Caco-2 (cell line): ENCODE measurements around the gene ARHGAP5. TPM values are rescaled to one million over a fixed set of nuclear protein-coding genes. Genes with fewer than 3 reads are reported as not detected.

Experiments used
- BruUV-seq: library from RNA; stranded (reverse); fragments of 400-500 nt; replicated peaks from 2 replicates; lab custom pipeline; 2021; lab: Mats Ljungman, UMichigan
- CTCF ChIA-PET: fragments of 300-600 bp; sonication (Branson Sonifier 250); formaldehyde crosslinking; loops from one replicate; lab custom pipeline; 2022; ENCODE audit warnings: antibody characterized with exemption; lab: Charles Lee
- POLR2A ChIA-PET: fragments of 300-600 bp; sonication (Branson Sonifier 250); formaldehyde crosslinking; loops from one replicate; lab custom pipeline; 2022; ENCODE audit warnings: antibody characterized with exemption; lab: Charles Lee
- DNase-seq, 2 experiments: peaks; one replicate each; pipeline versions ENCODE4 v3.0.0 to v3.0.0-alpha.2; 2020 to 2022
- H3K27me3 ChIP-seq: replicated peaks from 2 replicates; pipeline ENCODE4 v1.6.0; 2011; ENCODE audit warnings: low read length; ENCODE audit not compliant: control insufficient read depth, insufficient read depth
- H3K36me3 ChIP-seq: 2 replicates; pipeline ENCODE4 v1.5.1; 2011; ENCODE audit warnings: low read length; ENCODE audit not compliant: control insufficient read depth, insufficient read depth
- H3K4me1 ChIP-seq: fragments of 250-450 bp; sonication (Bioruptor Pico); 2 replicates; pipeline ENCODE4 v1.5.1; 2020; ENCODE audit warnings: mild to moderate bottlenecking
- H3K4me3 ChIP-seq: 2 replicates; pipeline ENCODE4 v1.5.1; 2011; ENCODE audit warnings: low read depth, mild to moderate bottlenecking, control low read depth, low read length
- H3K9me3 ChIP-seq: fragments of 250-450 bp; sonication (Bioruptor Pico); 2 replicates; pipeline ENCODE4 v1.5.1; 2020; ENCODE audit warnings: mild to moderate bottlenecking, moderate library complexity
- H3K27ac Mint-ChIP-seq: one replicate; pipeline ENCODE4 v1.8.0; 2022; ENCODE audit warnings: mixed read lengths; ENCODE audit not compliant: unreplicated experiment
- H3K27me3 Mint-ChIP-seq: one replicate; pipeline ENCODE4 v1.8.0; 2022; ENCODE audit warnings: mixed read lengths; ENCODE audit not compliant: insufficient read depth, unreplicated experiment
- H3K36me3 Mint-ChIP-seq: one replicate; pipeline ENCODE4 v1.8.0; 2022; ENCODE audit warnings: mild to moderate bottlenecking, mixed read lengths; ENCODE audit not compliant: insufficient read depth, unreplicated experiment
- H3K4me1 Mint-ChIP-seq: one replicate; pipeline ENCODE4 v1.8.0; 2022; ENCODE audit warnings: low read depth, mixed read lengths; ENCODE audit not compliant: unreplicated experiment
- H3K4me3 Mint-ChIP-seq: one replicate; pipeline ENCODE4 v1.8.0; 2022; ENCODE audit warnings: mild to moderate bottlenecking, moderate library complexity, mixed read lengths; ENCODE audit not compliant: unreplicated experiment
- H3K9me3 Mint-ChIP-seq: one replicate; pipeline ENCODE4 v1.8.0; 2022; ENCODE audit warnings: mixed read lengths; ENCODE audit not compliant: unreplicated experiment
- CTCF ChIP-seq, 2 experiments: fragments of 200-600 bp in 1 of 2; IDR thresholded peaks; 1 replicate in 1 of 2; 2 replicates in 1 of 2; pipeline versions ENCODE4 v1.5.1 to v1.8.0; 2011 to 2022; ENCODE audit warnings: antibody characterized with exemption in 1 of 2, control low read depth in 1 of 2, inconsistent platforms in 1 of 2, low read depth in 1 of 2, low read length in 1 of 2, mild to moderate bottlenecking in 1 of 2, moderate library complexity in 1 of 2; ENCODE audit not compliant: insufficient read depth in 1 of 2, severe bottlenecking in 1 of 2, unreplicated experiment in 1 of 2
- intact Hi-C: fragments of 100-400 bp; cut with micrococcal nuclease; formaldehyde crosslinking; loops from one replicate; pipeline ENCODE4 v1.10.0; 2022; ENCODE audit not compliant: unreplicated experiment
- total RNA-seq: library from RNA; stranded (reverse); gene quantifications from 2 replicates; pipeline ENCODE4 v1.2.3, GENCODE V29; 2022

The ARHGAP5 gene
- total RNA-seq, 1 experiment from 2014 or later: 165 TPM

GRCh38 chr14:32050878-32051277, 26.2 kb upstream of the ARHGAP5 start:
- no peak overlapping the region for H3K4me3 ChIP-seq
- Mint-ChIP-seq H3K27ac (no peak overlapping the region), H3K4me3 (no peak overlapping the region), H3K9me3 (no peaks in the 10 kb centered on the region), H3K4me1 (no peaks in the 10 kb centered on the region), H3K36me3 (no peaks in the 10 kb centered on the region), H3K27me3 (no peaks in the 10 kb centered on the region)
- TF ChIP-seq CTCF (IDR thresholded peaks at IDR 0.05; ENCODE audit: insufficient read depth in 1 of 2, low read depth in 1 of 2, low read length in 1 of 2, severe bottlenecking in 1 of 2, unreplicated experiment in 1 of 2): no peak
- intact Hi-C loops: no loop called here
- no peak for DNase-seq
- no peaks in the 10 kb centered on the region for H3K27me3 ChIP-seq
- H3K4me1 ChIP-seq: no peaks in the 10 kb centered on the region
- CTCF ChIA-PET: no interaction called here
- H3K9me3 ChIP-seq: peaks cover 5% of the 10 kb centered on the region
- H3K36me3 ChIP-seq: no peaks in the 10 kb centered on the region
- BruUV-seq: no TSS peak
- POLR2A ChIA-PET: no interaction called here

GRCh38 chr14:32054536-32054935, 22.6 kb upstream of the ARHGAP5 start:
- Histone ChIP-seq H3K36me3 (no peaks in the 10 kb centered on the region), H3K4me3 (no peak overlapping the region), H3K27me3 (no peaks in the 10 kb centered on the region), H3K9me3 (peaks cover 5% of the 10 kb centered on the region), H3K4me1 (no peaks in the 10 kb centered on the region)
- CTCF ChIA-PET: no interaction called here
- DNase-seq: no peak
- POLR2A ChIA-PET: no interaction called here
- Mint-ChIP-seq H3K4me1 (no peaks in the 10 kb centered on the region), H3K9me3 (no peaks in the 10 kb centered on the region), H3K27me3 (no peaks in the 10 kb centered on the region), H3K36me3 (no peaks in the 10 kb centered on the region), H3K4me3 (no peak overlapping the region), H3K27ac (no peak overlapping the region)
- no TSS peak for BruUV-seq
- intact Hi-C loops: no loop called here
- TF ChIP-seq CTCF (IDR thresholded peaks at IDR 0.05; ENCODE audit: insufficient read depth in 1 of 2, low read depth in 1 of 2, low read length in 1 of 2, severe bottlenecking in 1 of 2, unreplicated experiment in 1 of 2): no peak

GRCh38 chr14:32055175-32055574, 21.9 kb upstream of the ARHGAP5 start:
- no TSS peak for BruUV-seq
- POLR2A ChIA-PET: no interaction called here
- H3K27ac Mint-ChIP-seq: no peak overlapping the region

More at GRCh38 chr14:32055175-32055574, 21.9 kb upstream of the ARHGAP5 start:
- no peak overlapping the region for H3K4me3 ChIP-seq
- CTCF ChIA-PET: interaction anchor here (0.9 kb wide), 1 partner anchor 21 kb away, joined by 3 read pairs; no protein-coding TSS in a partner anchor
- DNase-seq: no peak
- Mint-ChIP-seq H3K9me3 (no peaks in the 10 kb centered on the region), H3K36me3 (no peaks in the 10 kb centered on the region), H3K27me3 (no peaks in the 10 kb centered on the region), H3K4me1 (no peaks in the 10 kb centered on the region), H3K4me3 (no peak overlapping the region)
- H3K27me3 ChIP-seq: no peaks in the 10 kb centered on the region
- H3K36me3 ChIP-seq: no peaks in the 10 kb centered on the region
- H3K4me1 ChIP-seq: no peaks in the 10 kb centered on the region
- no peak for TF ChIP-seq CTCF (IDR thresholded peaks at IDR 0.05; ENCODE audit: insufficient read depth in 1 of 2, low read depth in 1 of 2, low read length in 1 of 2, severe bottlenecking in 1 of 2, unreplicated experiment in 1 of 2)
- H3K9me3 ChIP-seq: peaks cover 5% of the 10 kb centered on the region
- intact Hi-C loops: no loop called here
